Stromal cell of bone marrow (primary cell): ENCODE data around the gene HPS1.

ENCODE experiments used
- DNase-seq: peaks from one replicate; pipeline ENCODE4 v3.0.0-alpha.2; 2012; ENCODE audit warnings: low read depth

HPS1 gene

DNA sequence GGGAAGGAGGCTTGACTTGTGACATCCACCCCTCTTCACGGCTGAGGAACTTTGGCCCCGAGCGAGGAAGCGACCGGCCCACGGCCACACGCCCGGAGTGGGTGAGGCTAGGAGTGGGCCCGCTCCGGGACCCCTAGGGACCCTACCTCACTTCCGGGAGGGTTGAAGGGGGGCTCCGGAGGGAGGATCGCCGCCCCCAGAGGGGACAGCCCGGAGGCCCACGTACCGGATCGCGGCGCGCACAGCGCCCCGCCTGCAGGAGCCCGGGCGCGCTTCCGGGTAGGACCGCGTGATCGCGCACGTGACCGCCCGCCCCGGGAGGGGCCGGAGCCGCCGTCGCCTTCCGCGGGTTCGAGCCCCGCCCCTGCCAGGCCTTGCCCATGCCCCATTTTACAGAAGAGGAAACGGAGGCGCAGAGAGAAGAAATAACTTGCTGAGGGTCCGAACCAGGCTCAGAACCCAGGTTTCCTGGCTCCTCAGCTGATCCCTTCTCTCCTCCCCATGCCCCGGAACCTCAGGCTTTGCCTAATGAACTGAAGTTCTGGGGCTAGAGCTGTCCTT, at the start of gene HPS1:
Gene HPS1, minus strand, starts transcription at position 275 of the 561 bp plus-strand sequence. CDS start 3,695 bp downstream, outside the sequence.
- DNase-seq: peak; percentile 54

DNA sequence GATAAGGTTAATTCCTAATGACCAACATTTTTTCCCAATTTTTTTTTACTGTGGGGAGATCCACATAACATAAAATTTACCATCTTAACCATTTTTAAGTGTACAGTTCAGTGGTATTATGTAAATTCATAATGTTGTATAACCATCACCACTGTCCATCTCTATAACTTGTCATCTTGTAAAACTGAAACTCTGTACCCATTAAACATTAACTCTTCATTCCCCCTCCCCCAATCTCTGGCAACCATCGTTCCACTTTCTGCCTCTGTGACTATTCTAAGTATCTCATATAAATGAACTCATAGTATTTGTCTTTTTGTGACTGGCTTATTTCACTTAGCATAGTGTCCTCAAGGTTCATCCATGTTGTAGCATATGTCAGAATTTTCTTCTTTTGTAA, 46.0 kb upstream of the HPS1 start:
- no peak for DNase-seq

- DNase-seq: no peak
Measured at GRCh38 chr10:98489561-98490481, 43.1 kb upstream of the HPS1 start.

- no peak for DNase-seq
Measured at GRCh38 chr10:98488669-98489430, 42.1 kb upstream of the HPS1 start.

DNA sequence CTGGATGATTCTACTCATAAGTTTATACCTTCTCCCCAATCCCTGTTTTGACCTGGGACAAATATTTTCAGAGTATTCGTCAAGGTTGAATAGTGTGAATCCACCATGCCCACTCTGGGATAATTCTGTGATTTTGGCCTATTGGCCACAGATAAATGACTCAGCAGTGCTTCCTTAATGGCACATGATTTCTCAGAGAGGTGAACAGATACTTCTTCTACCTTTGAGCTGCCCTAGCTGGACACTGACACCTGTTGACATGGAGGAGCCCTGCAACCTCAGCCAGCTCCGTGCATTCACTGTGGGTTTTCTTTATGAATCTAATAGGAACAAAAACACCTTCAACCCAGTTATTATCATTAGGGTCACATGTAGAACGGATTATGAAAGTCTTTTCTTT, 40.9 kb upstream of the HPS1 start:
- no peak for DNase-seq

DNA sequence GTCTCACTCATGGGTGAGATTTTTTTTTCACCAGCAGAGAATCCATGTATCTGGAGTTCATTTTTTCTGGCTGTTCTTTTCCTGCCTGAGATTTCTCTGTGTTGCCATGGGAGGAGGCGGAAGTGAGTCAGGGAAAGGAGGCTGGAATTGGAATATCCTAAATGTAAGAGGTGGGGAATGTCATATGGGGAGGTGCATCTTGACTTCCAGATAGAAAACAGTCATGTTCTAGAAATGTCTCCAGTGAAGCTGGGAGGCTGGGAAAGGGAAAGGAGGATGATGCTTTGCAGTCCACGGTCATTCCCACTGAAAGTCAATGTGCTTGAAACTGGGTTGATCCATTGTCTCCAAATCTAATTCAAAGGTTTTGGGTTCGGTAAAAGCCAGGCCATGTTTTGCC, 39.7 kb upstream of the HPS1 start:
- DNase-seq: peak; percentile 52

DNA sequence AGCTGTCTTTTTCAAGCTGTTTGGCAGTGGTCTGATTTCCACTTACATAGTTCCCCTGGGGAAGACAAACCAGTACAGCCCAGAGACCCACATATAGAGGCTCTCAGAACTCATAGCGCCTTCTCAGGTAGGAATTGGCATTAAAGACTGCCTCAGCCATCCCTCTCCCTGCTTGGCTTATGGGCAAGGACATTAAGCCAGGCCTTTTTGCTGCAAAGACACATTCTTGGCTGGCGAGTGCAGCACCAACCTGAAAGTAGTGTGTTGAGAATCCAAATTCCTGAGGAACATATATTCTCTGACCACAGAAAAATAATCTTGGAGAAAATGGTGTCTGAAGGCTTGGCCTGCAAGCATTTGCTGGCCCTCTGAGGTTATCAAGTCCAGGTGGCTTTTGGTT, 39.2 kb upstream of the HPS1 start:
- no peak for DNase-seq

GRCh38 chr10:98483658-98484057, 36.9 kb upstream of the HPS1 start:
- no peak for DNase-seq

GRCh38 chr10:98482096-98482495, 35.4 kb upstream of the HPS1 start:
- DNase-seq: no peak

GRCh38 chr10:98481404-98481945, 34.7 kb upstream of the HPS1 start:
- no peak for DNase-seq

GRCh38 chr10:98478430-98479222, 31.9 kb upstream of the HPS1 start:
- no peak for DNase-seq

- no peak for DNase-seq
Measured at GRCh38 chr10:98477861-98478260, 31.1 kb upstream of the HPS1 start.

DNA sequence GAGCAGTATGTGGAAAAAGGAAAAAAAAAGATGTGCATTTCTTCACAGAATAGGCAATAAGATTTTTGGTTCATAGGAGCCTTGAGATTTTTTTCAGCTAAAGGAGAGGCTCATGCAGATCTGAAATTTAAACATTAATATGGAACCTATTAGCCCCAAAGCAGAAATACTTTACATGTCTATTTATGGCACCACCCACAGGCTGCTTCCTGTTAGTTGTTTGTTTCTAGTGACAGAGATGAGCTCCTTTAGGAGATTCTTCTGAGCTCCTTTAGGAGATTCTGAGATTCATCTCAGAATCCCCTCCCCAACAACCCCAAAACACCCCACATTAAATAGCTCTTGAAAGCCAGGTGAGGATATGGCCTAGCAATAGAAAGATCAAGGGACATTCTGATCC, 27.9 kb upstream of the HPS1 start:
- DNase-seq: no peak

GRCh38 chr10:98472196-98472595, 25.5 kb upstream of the HPS1 start:
- no peak for DNase-seq

DNA sequence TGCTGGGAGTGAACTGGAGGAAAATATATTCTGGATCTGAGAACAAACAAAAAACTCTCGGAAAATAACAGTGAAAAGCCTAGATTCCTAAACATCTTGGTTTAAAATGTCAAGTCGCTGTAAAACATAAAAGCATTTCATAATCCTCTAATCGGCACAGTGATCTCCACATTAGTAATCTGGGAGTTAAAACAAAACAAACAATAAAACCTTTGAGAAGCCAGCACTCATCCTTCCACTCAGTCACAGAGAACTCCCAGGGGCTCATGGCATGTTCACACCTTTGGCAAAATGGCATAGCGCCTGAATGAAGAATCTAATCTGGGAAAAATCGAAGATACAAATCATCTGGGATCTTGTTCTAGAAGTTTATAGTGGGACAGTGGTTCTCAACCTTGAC, 24.1 kb upstream of the HPS1 start:
- DNase-seq: no peak

DNA sequence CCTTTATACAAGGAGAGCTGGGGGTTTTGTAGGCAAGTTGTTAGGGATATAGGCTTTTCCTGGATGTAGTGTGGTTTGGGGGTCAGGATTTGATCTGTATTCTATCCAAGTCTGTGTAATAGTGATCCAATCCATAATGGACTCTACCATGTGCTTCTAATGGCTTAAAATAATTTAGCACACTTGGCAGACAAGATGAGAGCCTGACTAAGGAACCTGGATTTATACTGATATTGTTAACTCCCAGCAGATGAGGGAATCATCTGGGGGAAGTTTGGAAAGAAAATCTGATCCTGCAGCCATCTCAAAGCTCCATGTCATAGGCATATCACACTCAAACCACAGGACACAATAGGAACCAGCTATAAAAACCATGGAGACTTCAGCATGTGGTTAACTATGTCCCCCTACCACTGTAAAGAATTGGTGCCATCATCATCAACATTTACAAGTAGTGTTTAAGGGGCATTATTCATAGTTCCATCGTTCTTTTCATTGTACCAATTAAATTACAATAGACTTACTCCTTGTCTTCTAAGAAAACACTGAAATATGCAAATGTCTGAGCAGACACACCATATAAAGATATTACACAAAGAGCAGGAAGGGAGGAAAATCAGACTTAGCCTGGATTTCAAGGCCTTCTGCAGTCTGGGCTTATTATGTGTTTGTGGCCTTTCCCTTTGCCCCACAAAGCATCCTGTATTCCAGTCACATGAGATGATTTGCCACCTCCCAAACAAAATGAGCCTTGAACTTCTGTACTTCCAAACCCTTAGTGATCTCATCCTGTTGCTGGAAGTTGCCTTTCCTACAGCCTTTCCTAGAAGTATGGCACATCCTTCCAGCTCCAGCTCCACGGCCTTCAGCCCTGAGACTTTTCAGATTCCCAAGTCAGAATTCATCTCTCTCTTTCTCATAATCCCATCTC, 22.5 kb upstream of the HPS1 start:
- no peak for DNase-seq

DNA sequence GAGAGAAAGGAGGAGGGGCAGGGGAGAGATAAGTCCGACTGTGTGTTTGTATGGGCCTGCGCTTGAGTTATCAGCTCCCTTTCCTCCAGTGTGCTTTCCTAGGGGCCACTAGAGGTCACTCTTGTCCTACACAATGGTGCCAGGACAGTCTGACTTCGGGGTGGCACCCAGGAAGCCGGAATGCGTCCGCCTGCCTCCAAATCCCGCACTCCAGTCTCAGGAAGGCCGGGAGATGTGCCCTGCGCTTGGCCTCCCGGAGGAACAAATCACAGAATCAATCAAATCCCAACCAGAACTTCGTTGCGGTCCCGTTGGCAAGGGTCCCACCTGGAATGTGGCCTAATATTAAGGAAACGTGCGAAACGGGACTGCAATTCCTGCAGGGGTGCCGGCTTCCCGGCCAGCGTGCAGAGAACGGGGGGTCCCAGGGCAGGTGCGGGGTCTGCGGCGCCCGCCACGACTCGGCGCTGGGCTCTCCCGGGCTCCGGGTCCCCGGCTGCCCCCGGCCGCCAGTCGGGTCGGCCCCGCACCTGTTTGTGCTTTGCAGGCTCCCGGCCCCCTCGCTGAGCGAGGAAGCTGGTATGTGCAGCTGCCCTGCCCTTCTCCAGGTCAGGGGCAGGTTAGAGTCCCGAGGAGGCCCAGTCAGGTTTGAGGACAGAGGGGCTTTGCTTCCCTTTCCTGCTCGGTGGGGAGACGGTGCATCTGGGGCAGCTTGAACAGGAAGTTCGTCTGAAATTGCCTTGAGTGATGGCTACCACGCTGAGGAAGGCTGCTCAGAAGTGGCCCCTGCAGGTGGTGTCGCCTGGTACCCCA, 21.0 kb upstream of the HPS1 start:
- DNase-seq: peak; percentile 70

DNA sequence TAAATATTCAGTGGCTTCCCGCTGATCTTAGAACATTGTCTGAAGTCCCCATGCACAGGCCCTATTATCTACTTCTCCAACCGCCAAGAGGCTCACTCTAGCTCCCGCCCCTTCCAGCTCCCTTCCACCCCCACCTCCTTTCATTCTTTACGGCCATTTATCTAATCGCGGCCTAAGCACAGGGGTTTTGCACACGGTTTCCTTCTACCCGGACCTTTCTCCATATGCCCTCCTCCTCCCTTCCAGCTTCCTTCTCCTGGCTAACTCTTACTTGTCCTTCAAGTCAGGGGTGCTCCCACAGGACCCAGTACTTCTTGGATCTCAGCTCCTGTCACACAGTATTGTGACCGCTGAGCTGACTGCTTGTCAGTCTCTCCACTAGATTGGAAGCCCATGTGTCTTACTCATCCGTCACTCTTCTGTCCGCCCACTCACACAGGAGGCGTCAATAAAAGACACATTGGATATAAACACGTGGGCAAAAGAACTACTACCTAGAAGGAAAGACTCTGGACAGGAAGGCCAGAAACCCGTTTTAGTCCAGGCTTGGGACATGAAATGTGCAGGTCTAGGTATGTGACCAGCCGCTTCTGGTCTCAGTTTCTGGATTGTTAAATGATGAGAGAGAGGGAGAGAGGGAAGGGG, 20.2 kb upstream of the HPS1 start:
- DNase-seq: no peak

DNA sequence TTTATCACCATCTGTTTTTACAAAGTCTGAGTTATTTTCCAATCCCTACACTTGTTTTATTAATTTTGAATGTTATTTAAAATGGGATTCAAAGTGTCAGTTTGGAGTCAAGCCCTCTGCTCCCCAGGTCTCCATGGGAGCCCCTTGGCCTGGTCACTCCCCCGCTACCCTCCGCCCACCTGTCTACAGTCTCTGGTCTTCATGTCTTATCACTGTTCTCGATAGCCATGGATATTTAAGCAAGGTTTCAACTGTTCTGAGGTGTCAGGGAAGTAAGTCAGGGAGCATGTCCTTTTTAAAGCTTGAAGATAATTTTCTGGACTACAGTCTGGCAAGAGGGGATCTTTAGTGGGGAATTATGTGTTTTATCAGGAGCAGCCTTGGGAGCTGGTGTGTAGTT, 19.1 kb upstream of the HPS1 start:
- no peak for DNase-seq
